Left lung (tissue), 10 donors: ENCODE results near the gene NOP14. TPM values are rescaled to one million over a fixed set of nuclear protein-coding genes. Genes with fewer than 3 reads are reported as not detected.
A peak's percentile ranks its signal among the peaks of the same experiment; 100 is the strongest.
"Not testable (repeated sequence)": the region's sequence is repeated elsewhere in the genome, so short reads cannot be mapped to it uniquely, and the experiment has no call there.

Experiments
- ATAC-seq: fragments of 200-7000 bp; cut with Tn5 transposase; one replicate; pipeline ENCODE4 v1.9.1; 2020; ENCODE audit warnings: moderate library complexity
- DNase-seq, 4 donors: peaks; one replicate each; pipeline ENCODE4 v3.0.0-alpha.2; 2013 to 2020
- H3K27ac ChIP-seq, 2 donors: fragments of 200-600 bp; sonication (generic) in 1 of 2; one replicate each; pipeline versions ENCODE4 v1.5.0 to v1.8.0; 2020 to 2021
- H3K27me3 ChIP-seq, 2 donors: fragments of 200-600 bp; sonication (generic) in 1 of 2; one replicate each; pipeline versions ENCODE4 v1.5.0 to v1.8.0; 2020 to 2021
- H3K36me3 ChIP-seq, 2 donors: fragments of 200-600 bp; sonication (generic) in 1 of 2; one replicate each; pipeline versions ENCODE4 v1.5.0 to v1.8.0; 2020 to 2021
- H3K4me1 ChIP-seq, 2 donors: fragments of 200-600 bp; one replicate each; pipeline ENCODE4 v1.8.0; 2021
- H3K4me3 ChIP-seq, 2 donors: fragments of 200-600 bp; sonication (generic) in 1 of 2; one replicate each; pipeline versions ENCODE4 v1.5.0 to v1.8.0; 2020 to 2021; ENCODE audit warnings: mild to moderate bottlenecking in 1 of 2
- H3K9me3 ChIP-seq, 2 donors: fragments of 200-600 bp; sonication (generic) in 1 of 2; one replicate each; pipeline versions ENCODE4 v1.5.0 to v1.8.0; 2020 to 2021
- CTCF ChIP-seq, 2 donors: fragments of 200-600 bp; sonication (generic) in 1 of 2; IDR thresholded peaks; one replicate each; pipeline versions ENCODE4 v1.5.0 to v1.8.0; 2021; ENCODE audit warnings: antibody characterized with exemption in 2 of 2
- intact Hi-C, 2 donors: fragments of 100-400 bp; cut with DNase I; formaldehyde crosslinking; loops; one replicate each; pipeline versions ENCODE4 v1.11.2 to v1.14.2; 2022
- polyA plus RNA-seq, 6 donors: library from polyadenylated mRNA; unstranded; fragments of 120-200 nt; gene quantifications; one replicate each; pipeline ENCODE4 v1.2.1, GENCODE V29; 2013; ENCODE audit not compliant: insufficient read length in 6 of 6
- total RNA-seq, 2 donors: library from RNA; stranded (reverse); fragmentation: NEBNext Ultra II Directional; extraction: Animal tissue kit (Norgen Biotek cat#: 25700); gene quantifications; one replicate each; pipeline ENCODE4 v1.2.1, GENCODE V29; 2021
- donor health status: DM: no; HTN: yes; CAD: no.
- donor health status: DM: no; HTN: no; CAD: no.

Gene NOP14
- total and polyA plus RNA-seq, 8 donors = 20.4 to 33.0 (median 27.1) TPM

GRCh38 chr4:2938906-2939305, 24.3 kb downstream of the NOP14 start:
- intact Hi-C loops = loop anchor here in 1 of 2 donors (10.0 kb wide), 1 partner anchor 174 kb away; no protein-coding TSS in a partner anchor
- H3K27ac ChIP-seq = no peak overlapping the region
- H3K9me3 ChIP-seq = no peaks in the 10 kb centered on the region

DNA sequence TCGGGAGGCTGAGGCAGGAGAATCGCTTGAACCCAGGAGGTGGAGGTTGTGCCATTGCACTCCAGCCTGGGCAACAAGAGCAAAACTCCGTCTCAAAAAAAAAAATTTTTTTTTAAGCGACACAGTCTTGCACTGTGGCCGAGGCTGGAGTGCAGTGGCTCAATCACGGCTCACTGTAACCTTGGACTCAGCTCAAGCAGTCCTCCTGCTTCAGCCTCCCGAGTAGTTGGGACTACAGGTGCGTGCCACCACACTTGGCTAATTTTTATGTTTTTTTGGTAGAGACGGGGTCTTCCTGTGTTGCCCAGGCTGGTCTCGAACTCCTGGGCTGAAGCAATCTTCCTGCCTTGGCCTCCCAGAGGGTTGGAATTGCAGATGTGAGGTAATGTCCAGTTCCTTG, 24.8 kb downstream of the NOP14 start:
- peaks cover 5 to 37% of the 10 kb centered on the region in 2 donors for H3K4me1 ChIP-seq
- H3K9me3 ChIP-seq, H3K4me3 ChIP-seq, H3K27me3 ChIP-seq, H3K27ac ChIP-seq, ATAC-seq: not testable (repeated sequence)
- DNase-seq = peak in 1 of 4 donors; percentile 24
- intact Hi-C loops = loop anchor here in 1 of 2 donors (10.0 kb wide), 1 partner anchor 174 kb away; no protein-coding TSS in a partner anchor
- peaks cover 0 to 64% of the 10 kb centered on the region in 2 donors for H3K36me3 ChIP-seq

More at GRCh38 chr4:2938906-2939305, 24.3 kb downstream of the NOP14 start:
- DNase-seq (no peak), ATAC-seq (no peak)
- no peak for TF ChIP-seq CTCF (IDR thresholded peaks at IDR 0.05)
- Histone ChIP-seq H3K36me3 (peaks cover 0 to 69% of the 10 kb centered on the region in 2 donors), H3K4me3 (no peak overlapping the region), H3K4me1 (peaks cover 4 to 32% of the 10 kb centered on the region in 2 donors), H3K27me3 (no peaks in the 10 kb centered on the region)

DNA sequence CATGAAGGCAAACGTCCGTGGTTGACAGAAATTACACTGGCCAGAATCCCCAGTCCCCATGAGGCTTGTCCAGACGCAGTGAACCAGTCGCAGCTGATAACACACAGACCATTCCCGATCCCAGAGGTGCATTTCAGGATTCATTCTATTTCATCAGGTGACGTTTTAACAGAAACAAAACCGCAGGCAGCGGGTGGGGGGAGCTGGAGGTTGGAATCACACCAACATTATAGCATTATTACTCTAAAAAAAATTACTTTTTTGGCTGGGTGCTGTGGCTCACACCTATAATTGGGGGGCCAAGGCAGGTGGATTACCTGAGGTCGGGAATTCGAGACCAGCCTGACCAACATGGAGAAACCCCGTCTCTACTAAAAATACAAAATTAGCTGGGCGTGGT, 25.2 kb downstream of the NOP14 start:
- H3K9me3 ChIP-seq = no peaks in the 10 kb centered on the region
- H3K27ac ChIP-seq = no peak overlapping the region
- H3K4me1 ChIP-seq = peaks cover 9 to 42% of the 10 kb centered on the region in 2 donors
- DNase-seq (no peak), ATAC-seq (no peak)
- H3K36me3 ChIP-seq = peaks cover 0 to 60% of the 10 kb centered on the region in 2 donors
- TF ChIP-seq CTCF (IDR thresholded peaks at IDR 0.05) = no peak
- H3K27me3 ChIP-seq = no peaks in the 10 kb centered on the region
- intact Hi-C loops = loop anchor here in 1 of 2 donors (10.0 kb wide), 1 partner anchor 173 kb away; no protein-coding TSS in a partner anchor
- H3K4me3 ChIP-seq = no peak overlapping the region

- DNase-seq = peak in 2 of 4 donors; percentile 87 to 91
- intact Hi-C loops = loop anchor here in 1 of 2 donors (10.0 kb wide), 1 partner anchor 173 kb away; no protein-coding TSS in a partner anchor
- Histone ChIP-seq H3K4me1 (peaks cover 16 to 48% of the 10 kb centered on the region in 2 donors), H3K36me3 (peaks cover 0 to 55% of the 10 kb centered on the region in 2 donors), H3K27ac (peak overlapping the region in 1 of 2 donors; percentile 8), H3K9me3 (no peaks in the 10 kb centered on the region), H3K4me3 (no peak overlapping the region), H3K27me3 (no peaks in the 10 kb centered on the region)
- TF ChIP-seq CTCF (IDR thresholded peaks at IDR 0.05) = no peak
- ATAC-seq = peak; percentile 57
Observed at GRCh38 chr4:2937146-2937857, 25.9 kb downstream of the NOP14 start.

GRCh38 chr4:2936773-2937145, 26.4 kb downstream of the NOP14 start:
- H3K36me3 ChIP-seq = peaks cover 0 to 53% of the 10 kb centered on the region in 2 donors
- DNase-seq = peak in 1 of 4 donors; percentile 29
- ATAC-seq = no peak
- H3K4me3 ChIP-seq = no peak overlapping the region
- peak overlapping the region in 1 of 2 donors; percentile 8 for H3K27ac ChIP-seq
- intact Hi-C loops = loop anchor here in 1 of 2 donors (10.0 kb wide), 1 partner anchor 172 kb away; no protein-coding TSS in a partner anchor
- TF ChIP-seq CTCF (IDR thresholded peaks at IDR 0.05) = no peak
- H3K27me3 ChIP-seq = no peaks in the 10 kb centered on the region
- peaks cover 21 to 54% of the 10 kb centered on the region in 2 donors for H3K4me1 ChIP-seq
- no peaks in the 10 kb centered on the region for H3K9me3 ChIP-seq
